GM21360 (cell line): ENCODE measurements around the gene ANKLE1.

Source experiments
- ATAC-seq: cut with Tn5 transposase; IDR thresholded peaks from one replicate; pipeline ENCODE4 v1.9.1; 2021; ENCODE audit warnings: mild to moderate bottlenecking, moderate library complexity; ENCODE audit not compliant: unreplicated experiment

ANKLE1 gene

DNA sequence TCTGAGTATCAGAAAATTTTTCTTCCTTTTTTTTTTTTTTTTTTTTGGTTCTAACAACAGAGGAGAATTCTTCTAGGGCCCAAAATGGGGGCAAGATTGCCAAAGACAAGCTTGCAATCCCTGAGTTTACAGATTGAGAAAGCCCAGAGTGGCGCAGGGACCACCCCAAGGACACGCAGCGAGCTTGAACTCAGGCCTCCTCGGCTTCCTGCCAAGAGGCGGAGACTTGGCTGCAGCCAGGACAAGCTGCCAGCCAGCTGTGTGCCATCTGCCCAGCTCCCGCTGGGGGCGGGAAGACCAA is 23.5 kb downstream of the ANKLE1 start:
- ATAC-seq: no peak

DNA sequence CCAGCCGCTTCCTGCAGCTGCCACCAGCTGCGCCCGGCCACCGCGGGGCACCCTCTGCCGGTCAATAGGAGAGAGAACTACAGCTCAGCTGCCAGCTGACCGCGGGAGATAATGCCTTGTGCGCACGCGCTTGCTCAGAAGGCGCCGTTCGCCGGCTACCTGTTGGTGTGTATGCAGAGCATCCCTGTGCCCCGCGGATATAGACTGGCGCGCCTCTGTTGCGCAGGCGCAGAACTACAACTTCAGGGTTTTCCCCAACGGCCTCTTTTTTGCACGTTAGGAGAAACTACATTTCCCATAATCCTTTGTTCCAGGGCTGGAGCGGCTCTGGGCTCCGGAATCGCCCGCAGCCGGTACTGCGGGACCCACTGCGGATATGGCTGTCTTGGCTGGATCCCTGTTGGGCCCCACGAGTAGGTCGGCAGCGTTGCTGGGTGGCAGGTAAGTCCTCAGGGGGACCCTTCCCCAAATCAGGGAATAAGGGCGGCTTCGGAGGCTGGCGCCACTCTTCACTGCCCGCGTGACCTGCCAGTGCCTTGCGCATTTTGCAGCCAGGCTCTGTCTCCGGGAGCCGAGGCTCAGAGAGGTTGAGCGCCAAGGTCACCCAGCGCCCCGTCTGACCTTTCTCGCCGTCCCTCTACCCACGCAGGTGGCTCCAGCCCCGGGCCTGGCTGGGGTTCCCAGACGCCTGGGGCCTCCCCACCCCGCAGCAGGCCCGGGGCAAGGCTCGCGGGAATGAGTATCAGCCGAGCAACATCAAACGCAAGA is 24.0 kb downstream of the ANKLE1 start, which contains the start of gene MRPL34:
MRPL34 (plus strand) TSS at position 356 of the 768 bp plus-strand sequence; CDS start at position 377, 21 bp downstream.
- ATAC-seq: peak; percentile 65

DNA sequence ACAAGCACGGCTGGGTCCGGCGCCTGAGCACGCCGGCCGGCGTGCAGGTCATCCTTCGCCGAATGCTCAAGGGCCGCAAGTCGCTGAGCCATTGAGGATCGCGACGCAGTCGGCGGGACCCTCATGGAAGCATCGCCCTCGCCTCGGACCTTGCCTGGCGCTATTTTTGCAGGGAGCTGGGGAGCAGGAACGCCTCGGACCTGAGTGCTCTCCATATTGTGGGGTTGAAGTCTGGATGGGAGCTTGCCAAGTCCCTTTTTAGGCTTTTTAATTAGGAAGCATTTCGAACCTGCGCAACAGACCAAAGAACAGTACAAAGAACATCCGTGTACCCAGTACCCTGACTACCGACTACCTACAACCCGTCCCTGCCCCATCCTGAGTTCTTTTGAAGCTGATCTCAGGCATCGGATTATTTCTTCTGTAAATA is 24.6 kb downstream of the ANKLE1 start:
- ATAC-seq: no peak

DNA sequence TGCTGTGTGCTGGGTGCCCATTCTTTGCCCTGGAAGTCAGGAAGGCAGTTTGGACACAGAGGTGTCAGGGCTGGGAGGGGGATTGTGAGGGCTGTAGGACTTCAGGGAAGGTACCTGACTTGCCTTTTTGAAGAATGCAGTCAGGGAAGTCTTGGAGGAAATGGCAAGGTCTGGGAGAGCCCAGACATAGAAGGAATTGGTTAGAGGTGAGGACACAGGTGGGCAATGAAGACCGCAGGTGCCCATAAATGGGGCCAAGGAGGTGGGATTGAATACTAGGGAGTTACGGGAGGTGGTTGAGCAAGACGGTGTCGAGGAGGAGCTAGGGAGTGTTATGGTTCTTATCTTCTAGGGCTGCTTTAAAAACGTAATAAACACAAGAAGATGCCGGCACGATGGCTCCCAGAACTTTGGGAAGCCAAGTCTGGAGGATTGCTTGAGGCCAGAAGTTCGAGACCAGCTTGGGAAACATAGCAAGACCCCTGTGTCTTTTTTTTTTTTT is 26.2 kb downstream of the ANKLE1 start:
- no peak for ATAC-seq

DNA sequence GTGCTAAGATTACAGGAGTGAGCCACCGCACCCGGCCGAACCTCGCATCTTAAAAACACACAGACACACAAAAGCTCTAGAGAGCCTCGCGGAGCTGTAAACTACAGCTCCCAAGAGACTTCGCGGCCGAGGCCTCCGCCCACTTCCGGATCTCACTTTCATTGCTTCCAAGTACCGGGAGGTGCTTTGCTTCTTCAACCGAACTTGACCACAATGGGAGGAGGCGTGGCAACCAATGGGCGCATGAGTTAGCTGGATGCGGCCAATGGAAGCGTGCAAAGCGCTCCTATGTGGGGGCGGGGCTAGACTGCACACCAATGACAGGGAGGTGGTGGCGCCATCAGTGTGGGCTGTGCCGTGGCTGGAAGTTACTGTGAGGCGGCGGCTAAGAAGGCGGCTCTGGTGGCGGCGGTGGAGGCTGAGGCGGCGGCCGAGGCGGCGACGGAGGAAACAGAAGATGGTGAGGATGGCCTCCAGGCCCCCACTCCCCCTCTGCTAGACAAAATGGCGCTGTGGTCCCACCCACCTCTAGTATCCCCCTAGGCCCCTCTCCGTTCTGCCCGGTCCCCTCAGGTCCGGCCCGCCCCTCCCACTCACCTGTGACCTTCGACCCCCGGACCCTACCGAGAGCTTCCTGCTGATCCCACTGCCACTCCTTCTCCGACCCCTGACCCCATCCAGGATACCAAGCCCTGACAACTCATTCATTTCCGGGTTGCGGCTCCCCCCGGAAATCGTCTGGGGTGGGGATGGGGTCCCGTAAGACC is 27.7 kb downstream of the ANKLE1 start, which contains the start of gene DDA1:
DDA1 (plus strand) TSS at position 366 of the 767 bp plus-strand sequence; CDS start at position 458, 92 bp downstream.
- peak; percentile 56 for ATAC-seq

DNA sequence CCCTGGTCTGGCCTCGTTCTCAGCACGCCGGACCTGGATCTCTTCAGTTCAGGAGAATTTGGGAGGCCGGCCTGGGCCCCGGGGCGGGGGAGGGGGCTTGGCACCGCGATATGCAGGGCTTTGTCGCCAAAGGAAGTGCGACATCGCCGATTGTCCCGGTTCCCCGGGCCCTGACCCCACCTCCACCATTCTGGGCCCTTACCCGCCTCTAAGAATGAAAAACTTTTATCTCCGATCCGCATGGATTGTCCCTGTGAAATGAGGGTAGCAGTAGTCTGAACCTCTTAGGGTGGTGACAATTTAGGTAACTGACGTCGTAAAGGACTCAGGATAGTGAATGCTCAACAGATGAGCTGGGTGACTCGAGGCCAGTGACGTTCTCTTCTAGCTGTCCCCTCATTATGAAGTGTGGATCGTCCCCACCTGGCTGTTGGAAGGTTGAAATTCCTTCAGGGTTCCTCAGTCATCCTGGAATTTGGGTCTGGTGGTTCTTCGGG is 28.3 kb downstream of the ANKLE1 start:
- ATAC-seq: no peak

DNA sequence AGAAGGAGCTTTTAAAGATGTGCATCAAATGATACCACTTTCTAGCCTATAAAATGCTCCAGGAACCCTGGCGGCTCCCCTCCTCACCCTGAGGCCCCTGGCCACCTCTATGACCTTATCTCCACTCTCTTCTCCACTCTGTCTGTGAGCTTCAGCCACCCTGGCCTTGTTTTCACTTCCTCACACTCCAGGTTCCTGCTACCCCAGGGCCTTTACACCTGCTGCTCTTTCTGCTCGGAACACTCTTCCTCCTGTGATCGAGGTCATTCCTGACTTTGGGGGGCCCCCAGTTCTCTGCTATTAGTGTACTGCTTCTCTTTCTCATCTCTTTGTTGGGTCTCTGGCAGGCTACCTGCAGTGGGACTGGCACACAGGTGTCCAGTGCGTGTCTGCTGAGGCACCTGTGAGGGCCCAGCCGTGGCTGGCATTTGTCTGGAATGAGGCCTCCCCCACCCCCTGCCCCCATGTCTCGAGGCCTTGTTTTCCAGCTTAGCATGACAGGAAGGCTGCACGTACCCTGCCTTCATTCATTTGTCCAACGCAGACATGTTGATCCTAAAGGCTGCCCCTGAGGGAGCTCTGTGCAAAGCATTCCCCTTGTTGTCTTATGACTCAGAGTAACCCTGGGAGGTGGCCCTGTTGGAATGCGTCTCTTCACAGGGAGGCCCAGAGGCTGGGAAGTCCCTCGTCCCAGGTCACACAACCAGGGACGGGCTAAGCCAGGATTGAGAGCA is 29.9 kb downstream of the ANKLE1 start:
- no peak for ATAC-seq

DNA sequence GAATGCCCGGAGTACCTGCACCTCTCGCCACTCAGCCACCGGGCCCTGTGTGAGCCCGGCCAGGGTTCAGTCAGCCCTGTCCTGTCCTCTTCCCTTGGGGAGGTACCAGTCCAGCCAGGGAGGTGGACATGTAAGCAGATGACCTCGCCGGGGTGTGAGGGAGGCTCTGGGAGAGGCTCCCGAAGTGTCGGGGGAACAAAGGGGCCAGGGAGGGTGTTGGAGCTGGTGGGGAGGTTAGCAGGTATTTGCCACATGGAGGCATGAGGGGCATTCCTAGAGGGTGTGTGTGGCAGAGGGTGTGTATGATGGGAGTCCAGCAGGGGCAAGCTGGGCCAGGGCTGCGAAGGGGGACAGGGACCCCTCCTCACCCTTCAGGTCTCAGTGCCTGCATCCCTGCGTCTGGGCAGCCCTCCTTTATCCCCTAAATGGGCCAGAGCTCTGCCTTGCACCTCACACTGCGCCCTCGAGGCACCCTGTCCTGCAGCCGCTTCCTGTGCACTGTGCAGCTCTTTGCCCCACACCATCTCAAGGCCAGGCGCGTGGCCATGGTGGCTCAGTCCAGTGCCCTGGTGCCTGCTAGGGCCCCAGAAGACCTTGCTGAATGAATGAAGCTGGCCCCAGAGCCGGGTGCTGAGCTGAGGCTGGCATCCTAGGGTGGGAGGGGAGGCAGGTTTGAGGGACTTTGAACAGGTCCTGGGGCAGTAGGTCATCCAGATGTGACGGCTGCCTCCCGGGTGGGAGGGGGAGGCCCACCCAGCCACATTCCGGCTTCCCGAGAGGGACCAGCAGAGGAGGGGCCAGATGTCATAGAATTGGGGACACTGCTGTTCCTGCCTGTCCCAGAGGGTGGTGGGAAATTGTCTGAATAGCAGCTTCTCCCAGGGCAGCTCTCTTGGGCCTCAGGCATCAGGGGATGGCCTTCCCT is 30.8 kb downstream of the ANKLE1 start:
- no peak for ATAC-seq

DNA sequence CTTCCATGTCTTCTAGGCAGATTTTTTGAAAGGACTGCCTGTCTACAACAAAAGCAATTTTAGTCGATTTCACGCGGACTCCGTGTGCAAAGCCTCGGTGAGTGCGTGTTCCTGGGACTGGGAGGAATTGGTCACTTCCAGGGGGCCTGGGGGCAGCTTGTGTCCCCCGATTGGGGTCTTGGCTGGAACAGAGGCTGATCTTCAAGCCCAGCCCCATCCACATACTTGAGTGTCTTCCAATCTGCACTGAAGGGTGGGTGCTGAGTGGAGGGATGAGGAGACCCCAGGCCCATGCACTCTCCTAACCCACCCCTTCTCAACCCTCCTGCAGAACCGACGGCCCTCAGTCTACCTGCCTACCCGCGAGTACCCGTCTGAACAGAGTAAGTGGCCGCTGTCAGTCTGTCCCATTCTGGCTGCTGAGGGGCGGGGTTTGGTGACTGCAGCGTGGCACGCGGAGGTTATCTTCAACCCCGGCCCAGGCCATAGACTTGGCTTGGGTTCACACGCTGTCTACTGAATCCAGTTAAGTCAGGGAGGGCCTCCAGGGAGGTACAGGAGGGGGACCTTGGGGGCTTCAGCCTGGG is 32.4 kb downstream of the ANKLE1 start:
- ATAC-seq: no peak

DNA sequence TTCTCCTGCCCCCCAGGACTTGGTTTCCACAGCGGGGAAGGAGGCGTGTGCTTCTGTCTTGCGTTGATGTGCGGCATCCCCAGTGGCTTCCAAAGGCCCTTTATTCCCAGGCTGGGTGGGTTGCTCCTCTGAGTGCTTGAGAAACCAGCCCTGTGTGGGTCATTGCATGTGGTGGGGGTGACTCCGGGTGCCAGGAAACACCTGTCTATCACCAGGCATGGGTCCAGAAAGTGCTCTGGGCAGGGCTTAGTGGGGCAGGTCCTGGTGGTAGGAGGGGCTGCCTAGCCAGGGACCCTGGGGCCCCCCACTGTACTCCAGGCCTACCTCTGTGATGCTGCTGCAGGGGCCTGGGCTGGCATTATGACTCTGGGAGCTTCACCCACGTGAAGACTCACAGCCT is 37.3 kb downstream of the ANKLE1 start:
- ATAC-seq: no peak

DNA sequence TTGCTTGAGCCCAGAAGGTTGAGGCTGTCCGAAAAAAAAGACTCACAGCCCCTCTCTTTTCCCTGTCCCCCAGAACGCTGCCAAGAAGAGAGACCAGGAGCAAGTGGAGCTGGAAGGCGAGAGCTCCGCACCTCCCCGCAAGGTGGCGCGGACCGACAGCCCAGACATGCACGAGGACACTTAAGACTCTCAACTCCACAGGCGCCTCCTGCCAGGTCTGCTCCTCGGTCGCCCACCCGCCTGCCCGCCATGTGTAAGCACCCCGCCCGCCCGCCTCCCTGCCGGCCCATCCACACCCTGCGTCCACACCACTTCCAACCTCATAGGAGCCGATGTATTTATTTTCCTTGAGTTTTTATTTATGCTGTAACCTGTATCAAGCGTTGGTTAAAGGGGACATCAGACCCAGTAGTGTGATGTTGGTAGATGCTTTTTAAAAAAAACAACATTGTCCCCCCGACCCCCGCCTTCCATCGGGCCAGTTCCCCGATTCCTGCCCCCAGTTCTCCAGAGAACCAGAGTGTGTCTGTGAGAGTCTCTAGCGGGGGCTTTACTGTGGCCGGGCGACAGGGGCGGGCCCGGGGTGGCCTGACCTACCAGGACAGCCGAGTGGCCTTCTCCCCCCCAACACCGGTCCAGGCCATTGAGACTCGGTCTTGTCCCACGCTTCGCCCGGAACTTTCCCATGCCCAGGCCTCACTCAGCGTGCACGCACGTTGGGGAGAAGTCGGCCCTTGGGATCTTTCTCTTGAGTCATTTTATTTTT is 38.0 kb downstream of the ANKLE1 start:
- ATAC-seq: no peak

DNA sequence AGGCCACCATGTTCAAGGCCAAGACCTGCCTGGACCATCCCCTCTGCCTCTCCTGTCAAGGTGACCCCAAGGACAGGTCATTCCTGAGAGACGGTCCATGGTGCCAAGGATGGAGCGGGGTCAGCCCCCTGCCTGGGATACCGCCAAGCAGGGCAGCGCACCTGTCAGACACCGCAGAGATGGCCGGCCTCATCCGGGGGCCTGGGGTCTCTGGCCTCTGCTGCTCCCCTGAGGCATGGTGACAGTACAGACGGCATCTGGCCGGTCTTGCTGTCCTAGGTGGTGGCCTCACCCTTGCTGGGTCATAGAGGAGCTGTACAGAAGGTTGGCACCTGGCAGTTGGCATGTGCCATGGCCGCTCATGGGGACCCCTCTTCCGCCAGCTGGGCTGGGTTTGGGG is 38.7 kb downstream of the ANKLE1 start:
- ATAC-seq: no peak

DNA sequence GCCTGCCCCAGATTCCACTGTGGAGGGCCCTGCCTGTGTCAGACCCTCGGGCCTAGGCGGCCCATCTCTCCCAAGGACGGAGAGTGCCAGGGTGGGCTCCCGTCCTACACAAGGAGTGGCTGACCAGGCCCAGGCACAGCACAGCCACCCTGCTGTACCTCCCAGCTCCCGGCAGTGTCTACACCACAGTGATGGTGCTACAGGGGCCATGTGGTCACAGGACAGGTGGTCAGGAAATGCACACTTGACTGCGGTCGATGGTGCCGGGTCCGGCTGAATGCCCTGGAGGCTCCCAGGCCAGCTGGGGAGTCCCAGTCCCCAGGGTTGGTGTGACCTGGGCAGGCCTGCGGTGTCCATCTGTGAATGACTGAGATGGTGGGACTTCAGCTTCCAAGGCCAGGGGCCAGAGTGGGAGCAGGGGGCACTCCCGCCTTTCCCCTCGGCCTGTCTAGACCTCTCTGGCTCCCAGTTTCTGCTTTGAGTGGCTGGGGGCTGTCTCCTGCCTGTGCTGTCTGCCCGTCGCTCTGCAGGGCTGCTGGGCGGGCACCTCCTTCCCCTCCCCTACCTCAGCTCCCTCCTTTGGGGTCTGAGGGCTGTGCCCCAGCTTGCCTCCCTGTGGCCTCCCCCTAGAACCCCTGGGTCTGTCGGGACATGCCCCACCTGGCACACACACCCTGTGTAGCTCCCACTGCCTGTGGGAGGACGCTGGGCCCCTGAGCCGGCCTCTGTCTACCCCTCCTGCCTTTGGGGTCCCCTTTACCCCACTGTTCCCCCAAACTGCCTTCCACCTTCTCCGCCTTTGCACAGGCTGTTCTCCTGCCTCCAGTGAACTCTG is 40.2 kb downstream of the ANKLE1 start:
- ATAC-seq: no peak

DNA sequence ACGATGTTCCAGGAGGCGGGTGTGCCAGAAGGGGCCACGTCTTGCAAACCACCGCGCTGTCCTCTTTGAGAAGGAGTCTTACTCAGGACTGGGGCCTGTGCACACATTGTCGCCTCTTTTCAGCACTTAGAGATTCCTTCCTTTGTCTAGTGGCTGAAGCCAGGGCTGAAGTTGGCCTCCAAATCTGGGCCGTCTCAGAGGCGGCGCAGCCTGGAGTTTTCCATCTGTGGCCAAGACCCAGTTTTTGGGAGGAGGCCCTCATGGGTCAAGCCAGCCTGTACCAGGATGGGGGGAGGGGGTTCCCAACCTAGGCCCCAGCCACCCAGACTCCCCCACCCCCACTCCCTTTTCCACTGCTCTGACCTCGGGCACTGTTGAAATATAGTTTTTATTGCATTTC is 41.2 kb downstream of the ANKLE1 start:
- ATAC-seq: no peak

DNA sequence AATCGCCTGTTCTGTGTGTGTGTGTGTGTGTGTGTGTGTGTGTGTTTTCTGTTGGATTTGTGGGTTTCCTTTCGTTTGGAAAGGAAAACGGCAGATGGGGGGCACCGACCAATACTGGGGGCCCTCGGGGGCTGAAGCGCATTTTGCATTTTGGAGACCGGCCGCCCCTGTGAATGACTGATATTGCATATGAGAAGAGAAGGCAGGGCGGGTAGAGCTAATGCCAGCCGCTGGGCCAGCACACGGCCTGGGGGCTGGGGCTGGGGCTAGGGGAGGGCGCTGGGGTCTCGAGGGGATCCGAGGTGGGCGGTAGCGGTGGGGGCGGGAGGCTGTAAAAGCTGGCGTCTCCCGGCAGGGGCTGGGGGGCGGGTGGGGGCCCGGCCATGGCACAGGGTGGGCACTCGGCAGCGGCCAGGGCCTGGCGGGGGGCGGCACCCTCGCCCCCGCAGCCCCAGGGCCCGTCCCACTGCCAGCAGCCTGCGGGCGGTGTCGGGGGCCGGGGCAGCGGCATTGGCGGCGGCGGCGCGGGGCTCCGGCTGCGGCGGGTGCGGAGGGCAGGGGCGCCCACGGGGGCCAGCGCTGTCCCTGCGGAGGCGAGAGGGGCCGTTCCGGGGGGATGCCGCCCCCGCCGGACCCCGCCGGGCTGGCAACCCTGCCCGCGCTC is 41.7 kb downstream of the ANKLE1 start:
- no peak for ATAC-seq

DNA sequence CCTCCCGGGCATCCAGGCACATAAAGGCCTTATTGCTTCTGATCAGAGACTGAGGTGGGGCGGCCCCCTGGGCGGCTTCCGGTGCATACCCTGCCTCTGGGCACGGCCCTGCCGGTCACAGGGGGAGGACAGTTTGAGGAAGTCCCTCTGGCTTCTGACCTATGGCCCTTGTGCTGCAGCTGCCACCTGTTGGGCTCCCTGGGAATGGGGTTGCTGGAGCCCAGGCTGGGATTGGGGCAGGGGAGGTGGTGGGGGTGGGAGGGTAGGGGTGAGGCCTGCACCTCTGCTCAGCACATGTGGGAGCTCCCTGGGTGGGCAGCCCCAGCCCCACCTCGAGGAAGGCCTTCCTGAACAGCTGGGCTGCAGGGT is 42.2 kb downstream of the ANKLE1 start:
- no peak for ATAC-seq

DNA sequence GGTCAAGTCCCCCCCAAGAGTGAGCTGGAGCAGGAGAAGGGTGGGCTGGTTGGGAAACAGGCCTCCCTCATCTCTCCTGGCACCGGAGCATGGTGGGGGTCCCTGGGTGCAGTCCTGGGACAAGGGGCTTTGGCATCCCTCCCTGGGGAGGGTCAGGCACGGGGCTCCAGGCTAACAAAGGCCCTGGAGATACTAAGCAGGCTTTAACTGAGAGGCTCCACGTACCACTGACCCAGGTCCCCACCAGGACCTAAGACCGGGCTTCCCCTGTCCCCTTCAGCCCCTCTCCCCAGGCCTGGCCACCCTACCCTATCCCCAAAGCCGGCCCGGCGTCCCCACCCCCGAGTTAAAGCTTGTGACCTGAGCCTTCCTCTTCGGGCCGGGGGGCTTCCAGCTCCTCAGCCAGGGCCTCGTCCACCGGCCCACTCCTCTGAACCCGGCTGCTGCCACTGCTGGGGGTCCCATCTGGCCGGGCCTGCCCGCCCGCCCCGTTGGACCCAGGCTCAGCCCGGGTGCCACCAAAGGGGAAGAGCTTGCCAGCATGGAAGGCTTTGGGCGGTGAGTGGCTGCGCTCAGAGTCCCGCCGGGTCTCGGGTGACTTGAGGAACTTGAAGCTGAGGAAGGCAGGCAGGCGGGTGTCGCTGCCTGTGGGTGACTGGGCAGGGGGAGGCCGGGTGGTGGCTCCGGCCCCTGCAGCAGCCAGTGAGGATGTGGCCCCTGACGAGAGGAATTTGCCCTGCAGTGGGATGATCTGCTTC is 42.8 kb downstream of the ANKLE1 start:
- no peak for ATAC-seq
